ENCODE measurements around the gene OR10H1. TPM values are rescaled to one million over a fixed set of nuclear protein-coding genes. Genes with fewer than 3 reads are reported as not detected.

OR10H1 gene
- total RNA-seq, 1 experiment from 2014 or later = not detected

DNA sequence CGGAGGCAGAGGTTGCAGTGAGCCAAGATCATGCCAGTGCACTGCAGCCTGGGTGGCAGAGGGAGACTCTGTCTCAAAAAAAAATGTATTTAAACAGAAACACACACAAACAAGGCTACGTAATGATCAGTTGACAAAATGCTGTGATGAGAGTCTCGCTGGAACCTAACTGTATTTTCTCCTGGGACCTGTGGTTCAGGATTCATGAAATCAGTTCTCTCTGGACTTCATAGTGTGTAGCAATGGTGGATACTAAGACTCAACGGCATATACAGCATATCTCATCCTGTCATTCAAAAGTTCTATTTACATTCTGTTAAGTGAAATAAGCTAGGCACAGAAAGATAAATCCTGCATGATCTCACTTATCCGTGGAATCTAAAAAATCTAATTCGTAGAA lies 45.1 kb upstream of the OR10H1 start:
- H3K27me3 Mint-ChIP-seq (ENCODE audit: low read depth) = no peaks in the 10 kb centered on the region; the same call in 1 of the 2 replicates
- ATAC-seq (no peak), DNase-seq (ENCODE audit: low spot score) (no peak)
- TF ChIP-seq RELA (CRISPR knock-in tag; IDR thresholded peaks at IDR 0.05; ENCODE audit: borderline replicate concordance) = no peak
- TF ChIP-seq RORB (CRISPR knock-in tag; IDR thresholded peaks at IDR 0.05) = no peak
- no peak for TF ChIP-seq FOXK1 (CRISPR knock-in tag; IDR thresholded peaks at IDR 0.05)
- TF ChIP-seq ELF4 (CRISPR knock-in tag; IDR thresholded peaks at IDR 0.05; ENCODE audit: low read depth) = no peak
- TF ChIP-seq ZNF317 (CRISPR knock-in tag; IDR thresholded peaks at IDR 0.05; ENCODE audit: borderline replicate concordance, low read depth) = no peak
- H3K4me3 Mint-ChIP-seq = no peak overlapping the region
- H3K4me1 Mint-ChIP-seq = no peaks in the 10 kb centered on the region
- no peak overlapping the region for H3K27ac Mint-ChIP-seq
- H3K36me3 Mint-ChIP-seq = peaks cover 11% of the 10 kb centered on the region
- POLR2A ChIA-PET = no interaction called here
- H3K9me3 Mint-ChIP-seq = peaks cover 23% of the 10 kb centered on the region
- CTCF ChIA-PET = no interaction called here

DNA sequence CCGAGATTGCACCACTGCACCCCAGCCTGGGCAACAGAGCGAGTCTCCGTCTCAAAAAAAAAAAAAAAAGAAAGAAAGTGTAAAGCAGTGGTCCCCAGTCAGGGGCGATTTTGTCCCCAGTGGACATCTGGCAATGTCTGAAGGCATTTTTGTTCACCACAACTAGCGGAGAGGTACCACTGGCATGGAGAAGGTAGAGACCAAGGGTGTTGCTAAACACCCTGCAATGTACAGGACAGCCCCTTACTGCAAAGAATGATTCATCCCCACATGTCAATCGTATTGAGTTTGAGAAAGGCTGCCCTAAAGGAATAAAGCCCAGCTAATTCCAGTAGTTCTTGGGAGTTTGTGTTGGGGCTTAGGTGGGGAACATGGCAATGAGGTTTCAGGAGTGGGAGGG lies 43.7 kb upstream of the OR10H1 start:
- POLR2A ChIA-PET = no interaction called here

More for the DNA sequence above, 43.7 kb upstream of the OR10H1 start:
- no peak overlapping the region for H3K4me3 Mint-ChIP-seq
- ATAC-seq = no peak
- DNase-seq (ENCODE audit: low spot score) = no peak
- CTCF ChIA-PET = no interaction called here
- H3K9me3 Mint-ChIP-seq = peaks cover 26% of the 10 kb centered on the region
- no peaks in the 10 kb centered on the region; the same call in 1 of the 2 replicates for H3K27me3 Mint-ChIP-seq (ENCODE audit: low read depth)
- H3K36me3 Mint-ChIP-seq = peaks cover 7% of the 10 kb centered on the region
- TF ChIP-seq RORB (CRISPR knock-in tag; IDR thresholded peaks at IDR 0.05) (no peak), RELA (CRISPR knock-in tag; IDR thresholded peaks at IDR 0.05; ENCODE audit: borderline replicate concordance) (no peak), NFYB (CRISPR knock-in tag; conservative IDR thresholded peaks at IDR 0.05; ENCODE audit: low read depth) (no peak), ZNF317 (CRISPR knock-in tag; IDR thresholded peaks at IDR 0.05; ENCODE audit: borderline replicate concordance, low read depth) (no peak), OVOL2 (CRISPR knock-in tag; IDR thresholded peaks at IDR 0.05; ENCODE audit: borderline replicate concordance) (no peak), TP53 (CRISPR knock-in tag; IDR thresholded peaks at IDR 0.05) (no peak), NR3C1 (CRISPR knock-in tag; conservative IDR thresholded peaks at IDR 0.05; ENCODE audit: low read depth) (no peak), TCF7 (CRISPR knock-in tag; IDR thresholded peaks at IDR 0.05; ENCODE audit: low read depth) (no peak), MXD4 (CRISPR knock-in tag; IDR thresholded peaks at IDR 0.05; ENCODE audit: borderline replicate concordance) (no peak), NFE2L1 (CRISPR knock-in tag; IDR thresholded peaks at IDR 0.05) (no peak), SP1 (CRISPR knock-in tag; conservative IDR thresholded peaks at IDR 0.05) (no peak)
- TF ChIP-seq, protein P1, sequence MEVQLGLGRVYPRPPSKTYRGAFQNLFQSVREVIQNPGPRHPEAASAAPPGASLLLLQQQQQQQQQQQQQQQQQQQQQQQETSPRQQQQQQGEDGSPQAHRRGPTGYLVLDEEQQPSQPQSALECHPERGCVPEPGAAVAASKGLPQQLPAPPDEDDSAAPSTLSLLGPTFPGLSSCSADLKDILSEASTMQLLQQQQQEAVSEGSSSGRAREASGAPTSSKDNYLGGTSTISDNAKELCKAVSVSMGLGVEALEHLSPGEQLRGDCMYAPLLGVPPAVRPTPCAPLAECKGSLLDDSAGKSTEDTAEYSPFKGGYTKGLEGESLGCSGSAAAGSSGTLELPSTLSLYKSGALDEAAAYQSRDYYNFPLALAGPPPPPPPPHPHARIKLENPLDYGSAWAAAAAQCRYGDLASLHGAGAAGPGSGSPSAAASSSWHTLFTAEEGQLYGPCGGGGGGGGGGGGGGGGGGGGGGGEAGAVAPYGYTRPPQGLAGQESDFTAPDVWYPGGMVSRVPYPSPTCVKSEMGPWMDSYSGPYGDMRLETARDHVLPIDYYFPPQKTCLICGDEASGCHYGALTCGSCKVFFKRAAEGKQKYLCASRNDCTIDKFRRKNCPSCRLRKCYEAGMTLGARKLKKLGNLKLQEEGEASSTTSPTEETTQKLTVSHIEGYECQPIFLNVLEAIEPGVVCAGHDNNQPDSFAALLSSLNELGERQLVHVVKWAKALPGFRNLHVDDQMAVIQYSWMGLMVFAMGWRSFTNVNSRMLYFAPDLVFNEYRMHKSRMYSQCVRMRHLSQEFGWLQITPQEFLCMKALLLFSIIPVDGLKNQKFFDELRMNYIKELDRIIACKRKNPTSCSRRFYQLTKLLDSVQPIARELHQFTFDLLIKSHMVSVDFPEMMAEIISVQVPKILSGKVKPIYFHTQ (CRISPR knock-in tag; IDR thresholded peaks at IDR 0.05) = no peak
- TF ChIP-seq, protein P2, sequence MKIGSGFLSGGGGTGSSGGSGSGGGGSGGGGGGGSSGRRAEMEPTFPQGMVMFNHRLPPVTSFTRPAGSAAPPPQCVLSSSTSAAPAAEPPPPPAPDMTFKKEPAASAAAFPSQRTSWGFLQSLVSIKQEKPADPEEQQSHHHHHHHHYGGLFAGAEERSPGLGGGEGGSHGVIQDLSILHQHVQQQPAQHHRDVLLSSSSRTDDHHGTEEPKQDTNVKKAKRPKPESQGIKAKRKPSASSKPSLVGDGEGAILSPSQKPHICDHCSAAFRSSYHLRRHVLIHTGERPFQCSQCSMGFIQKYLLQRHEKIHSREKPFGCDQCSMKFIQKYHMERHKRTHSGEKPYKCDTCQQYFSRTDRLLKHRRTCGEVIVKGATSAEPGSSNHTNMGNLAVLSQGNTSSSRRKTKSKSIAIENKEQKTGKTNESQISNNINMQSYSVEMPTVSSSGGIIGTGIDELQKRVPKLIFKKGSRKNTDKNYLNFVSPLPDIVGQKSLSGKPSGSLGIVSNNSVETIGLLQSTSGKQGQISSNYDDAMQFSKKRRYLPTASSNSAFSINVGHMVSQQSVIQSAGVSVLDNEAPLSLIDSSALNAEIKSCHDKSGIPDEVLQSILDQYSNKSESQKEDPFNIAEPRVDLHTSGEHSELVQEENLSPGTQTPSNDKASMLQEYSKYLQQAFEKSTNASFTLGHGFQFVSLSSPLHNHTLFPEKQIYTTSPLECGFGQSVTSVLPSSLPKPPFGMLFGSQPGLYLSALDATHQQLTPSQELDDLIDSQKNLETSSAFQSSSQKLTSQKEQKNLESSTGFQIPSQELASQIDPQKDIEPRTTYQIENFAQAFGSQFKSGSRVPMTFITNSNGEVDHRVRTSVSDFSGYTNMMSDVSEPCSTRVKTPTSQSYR (CRISPR knock-in tag; IDR thresholded peaks at IDR 0.05) = no peak
- TF ChIP-seq, protein P3, sequence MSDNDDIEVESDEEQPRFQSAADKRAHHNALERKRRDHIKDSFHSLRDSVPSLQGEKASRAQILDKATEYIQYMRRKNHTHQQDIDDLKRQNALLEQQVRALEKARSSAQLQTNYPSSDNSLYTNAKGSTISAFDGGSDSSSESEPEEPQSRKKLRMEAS (CRISPR knock-in tag; IDR thresholded peaks at IDR 0.05) = no peak
- TF ChIP-seq, protein P4, sequence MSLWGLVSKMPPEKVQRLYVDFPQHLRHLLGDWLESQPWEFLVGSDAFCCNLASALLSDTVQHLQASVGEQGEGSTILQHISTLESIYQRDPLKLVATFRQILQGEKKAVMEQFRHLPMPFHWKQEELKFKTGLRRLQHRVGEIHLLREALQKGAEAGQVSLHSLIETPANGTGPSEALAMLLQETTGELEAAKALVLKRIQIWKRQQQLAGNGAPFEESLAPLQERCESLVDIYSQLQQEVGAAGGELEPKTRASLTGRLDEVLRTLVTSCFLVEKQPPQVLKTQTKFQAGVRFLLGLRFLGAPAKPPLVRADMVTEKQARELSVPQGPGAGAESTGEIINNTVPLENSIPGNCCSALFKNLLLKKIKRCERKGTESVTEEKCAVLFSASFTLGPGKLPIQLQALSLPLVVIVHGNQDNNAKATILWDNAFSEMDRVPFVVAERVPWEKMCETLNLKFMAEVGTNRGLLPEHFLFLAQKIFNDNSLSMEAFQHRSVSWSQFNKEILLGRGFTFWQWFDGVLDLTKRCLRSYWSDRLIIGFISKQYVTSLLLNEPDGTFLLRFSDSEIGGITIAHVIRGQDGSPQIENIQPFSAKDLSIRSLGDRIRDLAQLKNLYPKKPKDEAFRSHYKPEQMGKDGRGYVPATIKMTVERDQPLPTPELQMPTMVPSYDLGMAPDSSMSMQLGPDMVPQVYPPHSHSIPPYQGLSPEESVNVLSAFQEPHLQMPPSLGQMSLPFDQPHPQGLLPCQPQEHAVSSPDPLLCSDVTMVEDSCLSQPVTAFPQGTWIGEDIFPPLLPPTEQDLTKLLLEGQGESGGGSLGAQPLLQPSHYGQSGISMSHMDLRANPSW (CRISPR knock-in tag; conservative IDR thresholded peaks at IDR 0.05; ENCODE audit: low read depth) = no peak
- H3K4me1 Mint-ChIP-seq = no peaks in the 10 kb centered on the region
- H3K27ac Mint-ChIP-seq = no peak overlapping the region
